Upper lobe of left lung (tissue), 4 donors: ENCODE data around the gene RMRP.

Source experiments
- CTCF ChIP-seq, 6 experiments: fragments of 450-650 bp in 4 of 6; fragments of 200-600 bp in 2 of 6; sonication (generic) in 2 of 6; IDR thresholded peaks; one replicate each; pipeline ENCODE4 v1.5.1; 2016 to 2019; ENCODE audit warnings: antibody characterized with exemption in 6 of 6
- EP300 ChIP-seq, 4 donors: sonication (generic); formaldehyde crosslinking; IDR thresholded peaks; one replicate each; pipeline ENCODE4 v1.5.1; 2017; ENCODE audit warnings: antibody characterized with exemption in 4 of 4, control low read depth in 2 of 4
- POLR2A ChIP-seq, 4 donors: fragments of 450-650 bp; IDR thresholded peaks; one replicate each; pipeline ENCODE4 v1.5.1; 2016 to 2017; ENCODE audit warnings: antibody characterized with exemption in 4 of 4, mild to moderate bottlenecking in 2 of 4

GRCh38 chr9:35703906-35704672 lies 46.3 kb upstream of the RMRP start:
- TF ChIP-seq CTCF (IDR thresholded peaks at IDR 0.05) (no peak), POLR2A (IDR thresholded peaks at IDR 0.05) (no peak), EP300 (IDR thresholded peaks at IDR 0.05) (no peak)
